ENCODE measurements around the gene CREB3L2.

DNA sequence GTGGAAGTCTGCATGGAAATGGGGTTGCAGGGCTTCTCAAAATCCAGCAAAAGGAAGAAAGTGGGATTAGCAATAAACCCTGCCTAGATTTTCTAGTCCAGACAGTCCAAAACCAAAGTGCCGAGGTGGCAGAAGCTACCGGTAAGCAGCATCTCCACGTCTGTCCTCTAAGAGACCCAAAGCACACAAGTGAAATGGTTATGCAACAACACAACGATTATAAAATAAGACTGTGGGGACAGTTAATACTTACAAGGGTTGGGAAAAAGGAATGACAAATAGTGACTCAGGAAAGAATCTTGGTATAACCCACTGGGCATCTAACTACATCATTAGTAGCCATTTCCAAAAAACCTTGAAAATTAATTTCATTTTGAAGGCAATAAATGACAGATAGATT lies 24.7 kb downstream of the CREB3L2 start:
- TF ChIP-seq, protein P1, sequence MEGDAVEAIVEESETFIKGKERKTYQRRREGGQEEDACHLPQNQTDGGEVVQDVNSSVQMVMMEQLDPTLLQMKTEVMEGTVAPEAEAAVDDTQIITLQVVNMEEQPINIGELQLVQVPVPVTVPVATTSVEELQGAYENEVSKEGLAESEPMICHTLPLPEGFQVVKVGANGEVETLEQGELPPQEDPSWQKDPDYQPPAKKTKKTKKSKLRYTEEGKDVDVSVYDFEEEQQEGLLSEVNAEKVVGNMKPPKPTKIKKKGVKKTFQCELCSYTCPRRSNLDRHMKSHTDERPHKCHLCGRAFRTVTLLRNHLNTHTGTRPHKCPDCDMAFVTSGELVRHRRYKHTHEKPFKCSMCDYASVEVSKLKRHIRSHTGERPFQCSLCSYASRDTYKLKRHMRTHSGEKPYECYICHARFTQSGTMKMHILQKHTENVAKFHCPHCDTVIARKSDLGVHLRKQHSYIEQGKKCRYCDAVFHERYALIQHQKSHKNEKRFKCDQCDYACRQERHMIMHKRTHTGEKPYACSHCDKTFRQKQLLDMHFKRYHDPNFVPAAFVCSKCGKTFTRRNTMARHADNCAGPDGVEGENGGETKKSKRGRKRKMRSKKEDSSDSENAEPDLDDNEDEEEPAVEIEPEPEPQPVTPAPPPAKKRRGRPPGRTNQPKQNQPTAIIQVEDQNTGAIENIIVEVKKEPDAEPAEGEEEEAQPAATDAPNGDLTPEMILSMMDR (conservative IDR thresholded peaks at IDR 0.05; ENCODE audit: low read depth, low read length): no peak
- TF ChIP-seq EZH2phosphoT487 (IDR thresholded peaks at IDR 0.05; ENCODE audit: borderline replicate concordance, low read length): no peak

Measured in PC-3 (cell line).